CD14-positive monocyte (primary cell): ENCODE data around the gene SMU1. TPM values are rescaled to one million over a fixed set of nuclear protein-coding genes. Genes with fewer than 3 reads are reported as not detected.
A peak's percentile ranks its signal among the peaks of the same experiment; 100 is the strongest.

Source experiments
- DNase-seq, 3 donors: peaks; one replicate each; pipeline ENCODE4 v3.0.0-alpha.2; 2011 to 2022
- H2AFZ ChIP-seq: 2 replicates; pipeline ENCODE4 v1.6.0; 2012; ENCODE audit warnings: mild to moderate bottlenecking, low read depth, low read length, inconsistent platforms; ENCODE audit not compliant: insufficient read depth, poor library complexity, severe bottlenecking
- H3K27ac ChIP-seq, 2 donors: 1 replicate in 1 of 2; 2 replicates in 1 of 2; pipeline ENCODE4 v1.5.1; 2012 to 2013; ENCODE audit warnings: low read length in 2 of 2, control low read depth in 1 of 2, inconsistent platforms in 1 of 2, low read depth in 1 of 2, mild to moderate bottlenecking in 1 of 2
- H3K27me3 ChIP-seq, 2 donors: one replicate each; pipeline versions ENCODE4 v1.6.0 to v1.6.1; 2011 to 2013; ENCODE audit warnings: low read length in 2 of 2; ENCODE audit not compliant: control insufficient read depth in 2 of 2, insufficient read depth in 2 of 2
- H3K36me3 ChIP-seq, 2 donors: replicated peaks in 1 of 2; 1 replicate in 1 of 2; 2 replicates in 1 of 2; pipeline versions ENCODE4 v1.5.1 to v1.6.1; 2012 to 2013; ENCODE audit warnings: low read length in 2 of 2, control low read depth in 1 of 2, inconsistent platforms in 1 of 2, mild to moderate bottlenecking in 1 of 2; ENCODE audit not compliant: insufficient read depth in 2 of 2, control insufficient read depth in 1 of 2
- H3K4me1 ChIP-seq, 2 donors: 1 replicate in 1 of 2; 2 replicates in 1 of 2; pipeline versions ENCODE4 v1.5.1 to v1.6.1; 2012 to 2013; ENCODE audit warnings: low read length in 2 of 2, control low read depth in 1 of 2, inconsistent platforms in 1 of 2, mild to moderate bottlenecking in 1 of 2, moderate library complexity in 1 of 2; ENCODE audit not compliant: insufficient read depth in 2 of 2, control insufficient read depth in 1 of 2
- H3K4me2 ChIP-seq: replicated peaks from 2 replicates; pipeline ENCODE3; 2012; ENCODE audit warnings: low read length, moderate library complexity, mild to moderate bottlenecking; ENCODE audit not compliant: poor library complexity, severe bottlenecking; ENCODE audit errors: extremely low read depth
- H3K4me3 ChIP-seq, 3 experiments: fragments of 200-600 bp in 1 of 3; sonication (generic) in 1 of 3; replicated peaks in 1 of 3; 1 replicate in 2 of 3; 2 replicates in 1 of 3; pipeline ENCODE4 v1.5.1; 2011 to 2013; ENCODE audit warnings: low read length in 3 of 3, mild to moderate bottlenecking in 3 of 3, control low read depth in 2 of 3, low read depth in 2 of 3, inconsistent platforms in 1 of 3, moderate library complexity in 1 of 3
- H3K79me2 ChIP-seq: 2 replicates; pipeline ENCODE4 v1.6.0; 2012; ENCODE audit warnings: mild to moderate bottlenecking, control low read depth, inconsistent platforms, low read length, moderate library complexity; ENCODE audit not compliant: insufficient read depth
- H3K9ac ChIP-seq: 2 replicates; pipeline ENCODE4 v1.6.0; 2017; ENCODE audit warnings: low read length, mild to moderate bottlenecking; ENCODE audit not compliant: insufficient read depth, poor library complexity, severe bottlenecking
- H3K9me3 ChIP-seq, 2 donors: replicated peaks in 1 of 2; 1 replicate in 1 of 2; 2 replicates in 1 of 2; pipeline versions ENCODE4 v1.5.1 to v1.6.1; 2012 to 2013; ENCODE audit warnings: low read length in 2 of 2, control low read depth in 1 of 2; ENCODE audit not compliant: control insufficient read depth in 1 of 2, insufficient read depth in 1 of 2
- H4K20me1 ChIP-seq: 2 replicates; pipeline ENCODE4 v1.6.0; 2012; ENCODE audit warnings: mild to moderate bottlenecking, low read length, control low read depth, moderate library complexity; ENCODE audit not compliant: insufficient read depth
- H3K27ac Mint-ChIP-seq, 7 donors: one replicate each; pipeline ENCODE4 v1.8.0; 2020; ENCODE audit warnings: mild to moderate bottlenecking in 7 of 7, mixed read lengths in 7 of 7, moderate library complexity in 6 of 7, inconsistent platforms in 2 of 7
- H3K27me3 Mint-ChIP-seq, 3 donors: one replicate each; pipeline ENCODE4 v1.8.0; 2021 to 2022; ENCODE audit warnings: low read depth in 3 of 3, mild to moderate bottlenecking in 3 of 3, mixed read lengths in 3 of 3, moderate library complexity in 3 of 3, inconsistent platforms in 1 of 3
- H3K36me3 Mint-ChIP-seq, 2 donors: one replicate each; pipeline ENCODE4 v1.8.0; 2020; ENCODE audit warnings: mixed read lengths in 2 of 2, inconsistent platforms in 1 of 2, mild to moderate bottlenecking in 1 of 2
- H3K4me1 Mint-ChIP-seq: one replicate; pipeline ENCODE4 v1.8.0; 2020; ENCODE audit warnings: mild to moderate bottlenecking, mixed read lengths
- H3K4me3 Mint-ChIP-seq, 2 donors: one replicate each; pipeline ENCODE4 v1.8.0; 2020; ENCODE audit warnings: mild to moderate bottlenecking in 2 of 2, mixed read lengths in 2 of 2, moderate library complexity in 1 of 2
- H3K9me3 Mint-ChIP-seq, 7 donors: one replicate each; pipeline ENCODE4 v1.8.0; 2020 to 2022; ENCODE audit warnings: mixed read lengths in 7 of 7, mild to moderate bottlenecking in 6 of 7, moderate library complexity in 6 of 7, inconsistent platforms in 2 of 7
- WGBS: methylation state at CpG from one replicate; pipeline ENCODE4 v1.1.5; 2013; ENCODE audit warnings: missing lambda C conversion rate; ENCODE audit not compliant: insufficient coverage; 5-methylcytosine and 5-hydroxymethylcytosine counted together
- intact Hi-C, 2 donors: fragments of 100-400 bp; cut with micrococcal nuclease; formaldehyde crosslinking; loops; one replicate each; pipeline versions ENCODE4 v1.15.0 to v1.15.1; 2023
- polyA plus RNA-seq, 3 donors: library from polyadenylated mRNA; depleted of rRNA in 1 of 3; unstranded in 2 of 3; stranded (reverse) in 1 of 3; fragments of 300-500 nt in 2 of 3; fragments of >200 nt in 1 of 3; fragmentation: Illumina TruSeq in 2 of 3; gene quantifications; 1 replicate in 2 of 3; 2 replicates in 1 of 3; pipeline ENCODE4 v1.2.3, GENCODE V29; 2012 to 2021
- TF ChIP-seq, protein P1 (sequence below): fragments of 200-600 bp; IDR thresholded peaks from one replicate; pipeline ENCODE4 v1.8.0; 2022; ENCODE audit warnings: antibody characterized with exemption, mild to moderate bottlenecking

The SMU1 gene
- polyA plus RNA-seq, 3 donors, result 8.0 to 21.7 (median 19.3) TPM

DNA sequence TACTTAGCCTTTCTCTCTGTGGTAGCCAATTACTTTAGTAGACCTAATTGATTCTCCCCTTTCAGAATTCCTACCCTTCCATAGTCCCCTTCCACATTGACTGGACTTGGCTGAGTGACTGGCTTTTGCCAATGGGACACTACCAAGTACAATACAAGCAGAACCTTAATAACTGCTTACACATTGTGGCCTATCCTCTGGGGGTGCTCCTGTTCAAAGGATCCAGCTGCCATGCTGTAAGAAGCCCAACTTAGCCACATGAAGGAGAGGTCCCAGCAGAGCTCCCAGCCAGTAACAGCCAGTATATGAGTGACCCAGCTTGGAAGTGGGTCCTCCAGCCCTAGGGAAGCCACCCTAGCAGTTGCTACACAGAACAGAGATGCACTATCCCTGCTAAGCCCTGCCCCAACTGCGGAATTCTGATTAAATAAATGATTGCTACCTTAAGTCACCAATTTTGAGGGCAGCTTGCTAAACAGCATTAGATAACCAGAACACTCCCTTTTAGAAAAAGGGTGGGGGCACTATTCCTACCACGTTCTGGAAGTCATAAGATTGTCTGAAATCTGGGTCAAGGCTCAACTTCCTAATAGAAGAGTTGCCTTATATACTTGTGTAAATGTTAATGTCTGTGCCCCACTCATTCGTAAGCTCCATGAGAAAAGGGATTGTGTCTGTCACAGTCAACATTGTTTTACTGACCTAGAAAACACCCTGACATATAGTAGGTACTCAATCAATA is 64.0 kb downstream of the SMU1 start:
- Mint-ChIP-seq H3K9me3 (no peaks in the 10 kb centered on the region), H3K27me3 (no peaks in the 10 kb centered on the region), H3K27ac (peak overlapping the region in 2 of 7 donors; percentile 56 to 82), H3K36me3 (no peaks in the 10 kb centered on the region), H3K4me1 (peaks cover 16% of the 10 kb centered on the region), H3K4me3 (no peak overlapping the region)
- H3K4me3 ChIP-seq, result no peak overlapping the region
- H3K79me2 ChIP-seq, result peaks cover 8% of the 10 kb centered on the region
- intact Hi-C loops, result no loop called here
- H3K27me3 ChIP-seq, result no peaks in the 10 kb centered on the region
- no peaks in the 10 kb centered on the region for H4K20me1 ChIP-seq
- H3K9ac ChIP-seq, result no peak overlapping the region
- TF ChIP-seq, protein P1, sequence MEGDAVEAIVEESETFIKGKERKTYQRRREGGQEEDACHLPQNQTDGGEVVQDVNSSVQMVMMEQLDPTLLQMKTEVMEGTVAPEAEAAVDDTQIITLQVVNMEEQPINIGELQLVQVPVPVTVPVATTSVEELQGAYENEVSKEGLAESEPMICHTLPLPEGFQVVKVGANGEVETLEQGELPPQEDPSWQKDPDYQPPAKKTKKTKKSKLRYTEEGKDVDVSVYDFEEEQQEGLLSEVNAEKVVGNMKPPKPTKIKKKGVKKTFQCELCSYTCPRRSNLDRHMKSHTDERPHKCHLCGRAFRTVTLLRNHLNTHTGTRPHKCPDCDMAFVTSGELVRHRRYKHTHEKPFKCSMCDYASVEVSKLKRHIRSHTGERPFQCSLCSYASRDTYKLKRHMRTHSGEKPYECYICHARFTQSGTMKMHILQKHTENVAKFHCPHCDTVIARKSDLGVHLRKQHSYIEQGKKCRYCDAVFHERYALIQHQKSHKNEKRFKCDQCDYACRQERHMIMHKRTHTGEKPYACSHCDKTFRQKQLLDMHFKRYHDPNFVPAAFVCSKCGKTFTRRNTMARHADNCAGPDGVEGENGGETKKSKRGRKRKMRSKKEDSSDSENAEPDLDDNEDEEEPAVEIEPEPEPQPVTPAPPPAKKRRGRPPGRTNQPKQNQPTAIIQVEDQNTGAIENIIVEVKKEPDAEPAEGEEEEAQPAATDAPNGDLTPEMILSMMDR, result no peak
- no peak overlapping the region for H2AFZ ChIP-seq
- H3K36me3 ChIP-seq, result peaks cover 0 to 4% of the 10 kb centered on the region in 2 donors
- no peaks in the 10 kb centered on the region for H3K9me3 ChIP-seq
- no peak for DNase-seq
- peaks cover 12 to 20% of the 10 kb centered on the region in 2 donors for H3K4me1 ChIP-seq
- H3K27ac ChIP-seq, result peak overlapping the region in 1 of 2 donors; percentile 66
- no CpG with 5 or more reads among the region's 3 CpGs for WGBS
- H3K4me2 ChIP-seq, result no peak overlapping the region

DNA sequence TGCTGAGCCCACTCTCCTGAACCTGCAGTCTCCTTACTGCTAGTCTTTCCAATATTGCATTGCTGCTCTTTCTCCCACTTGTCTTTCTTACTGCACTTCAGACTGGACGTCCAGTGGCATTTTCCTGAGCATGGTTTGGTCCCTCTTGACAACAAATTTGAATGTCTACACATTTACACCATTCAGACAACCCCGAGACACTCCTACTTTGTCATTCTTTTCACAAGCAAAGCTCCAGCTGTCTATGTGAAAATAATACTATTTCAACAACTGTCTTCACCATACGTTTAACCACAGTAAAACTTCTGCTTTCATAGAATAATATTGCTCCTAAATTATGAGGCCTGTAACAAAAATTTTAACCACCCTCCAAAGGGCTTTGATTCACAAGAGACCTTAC is 64.6 kb downstream of the SMU1 start:
- no peak overlapping the region for H2AFZ ChIP-seq

More for the DNA sequence above, 64.6 kb downstream of the SMU1 start:
- no peak for DNase-seq
- H3K79me2 ChIP-seq, result peaks cover 8% of the 10 kb centered on the region
- Mint-ChIP-seq H3K4me3 (no peak overlapping the region), H3K36me3 (no peaks in the 10 kb centered on the region), H3K4me1 (peaks cover 16% of the 10 kb centered on the region), H3K27me3 (no peaks in the 10 kb centered on the region), H3K9me3 (no peaks in the 10 kb centered on the region), H3K27ac (peak overlapping the region in 5 of 7 donors; percentile 10 to 68 (median 37))
- 4% methylated on average over 2 of the region's 3 CpGs for WGBS
- no peak overlapping the region for H3K9ac ChIP-seq
- no peaks in the 10 kb centered on the region for H3K27me3 ChIP-seq
- no peak overlapping the region for H3K4me3 ChIP-seq
- peak overlapping the region in 1 of 2 donors; percentile 66 for H3K27ac ChIP-seq
- H4K20me1 ChIP-seq, result no peaks in the 10 kb centered on the region
- TF ChIP-seq, protein P1, result no peak
- peaks cover 0 to 4% of the 10 kb centered on the region in 2 donors for H3K36me3 ChIP-seq
- intact Hi-C loops, result no loop called here
- no peak overlapping the region for H3K4me2 ChIP-seq
- no peaks in the 10 kb centered on the region for H3K9me3 ChIP-seq
- peaks cover 12 to 20% of the 10 kb centered on the region in 2 donors for H3K4me1 ChIP-seq
